NCI-H748 treated with DMSO at 0.1 percent for 48 hours (cell line): ENCODE results near the gene NRGN.
A peak's percentile ranks its signal among the peaks of the same experiment; 100 is the strongest.

ENCODE experiments used
- DNase-seq: peaks from one replicate; lab custom pipeline; 2025; lab: John Stamatoyannopoulos, UW

NRGN gene

DNA sequence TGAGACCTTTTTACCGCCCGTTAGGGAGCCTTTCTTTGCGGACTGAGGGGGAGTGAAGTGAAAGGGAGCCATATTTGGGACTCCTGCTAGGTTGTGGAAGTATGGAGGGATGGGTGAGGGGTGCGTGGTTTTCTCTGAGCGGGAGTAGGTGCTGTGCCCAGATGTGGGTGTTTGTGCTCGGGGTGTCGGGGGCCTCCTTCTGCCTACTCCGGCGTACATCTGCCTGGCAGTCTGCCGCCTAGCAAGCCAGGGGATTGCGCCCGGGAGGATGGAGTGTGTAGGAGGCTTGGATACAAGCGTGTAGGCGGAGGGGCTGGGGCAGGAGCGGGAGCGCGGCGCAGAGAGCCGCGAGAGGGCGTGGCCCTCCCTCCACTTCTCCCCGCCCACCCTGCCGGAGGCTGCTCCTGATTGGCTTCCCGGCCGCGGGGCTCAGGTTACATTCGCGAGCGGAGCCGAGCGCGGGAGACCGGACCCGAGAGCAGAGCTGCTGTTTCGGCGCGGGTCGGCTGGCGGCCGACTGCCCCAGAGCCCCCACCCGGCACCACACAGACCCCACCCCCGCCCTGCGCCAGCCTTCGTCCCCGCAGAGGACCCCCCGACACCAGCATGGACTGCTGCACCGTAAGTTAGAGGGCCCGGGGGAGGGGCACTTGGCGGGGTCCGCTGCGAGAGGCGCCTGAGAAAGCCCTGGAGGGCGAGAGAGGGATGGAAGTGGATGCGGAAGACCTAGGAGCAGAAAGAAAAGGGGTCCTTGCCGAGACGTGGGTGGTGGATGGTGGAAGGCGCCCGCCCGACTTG, at the start of gene NRGN:
NRGN (plus strand) TSS at position 464 of the 798 bp plus-strand sequence; CDS start at position 607, 143 bp downstream.
- DNase-seq: peak; percentile 74

DNA sequence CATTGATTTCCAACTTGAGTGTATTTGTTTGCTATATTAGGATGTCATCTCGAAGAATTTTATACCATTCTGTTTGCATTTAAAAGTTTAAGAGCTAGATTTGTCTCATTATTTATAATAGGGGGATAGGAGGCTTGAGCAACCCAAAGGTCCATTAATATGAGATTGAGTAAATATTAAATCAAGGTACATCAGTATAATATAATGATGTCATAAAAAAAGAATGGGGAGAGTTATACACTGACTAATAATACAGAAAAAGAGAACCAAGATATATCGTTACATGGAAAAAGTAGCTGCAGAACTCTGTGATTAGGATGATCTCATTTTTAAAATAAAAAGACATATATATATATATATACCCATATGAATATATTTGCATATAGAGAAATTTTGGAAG, 46.6 kb upstream of the NRGN start:
- no peak for DNase-seq

DNA sequence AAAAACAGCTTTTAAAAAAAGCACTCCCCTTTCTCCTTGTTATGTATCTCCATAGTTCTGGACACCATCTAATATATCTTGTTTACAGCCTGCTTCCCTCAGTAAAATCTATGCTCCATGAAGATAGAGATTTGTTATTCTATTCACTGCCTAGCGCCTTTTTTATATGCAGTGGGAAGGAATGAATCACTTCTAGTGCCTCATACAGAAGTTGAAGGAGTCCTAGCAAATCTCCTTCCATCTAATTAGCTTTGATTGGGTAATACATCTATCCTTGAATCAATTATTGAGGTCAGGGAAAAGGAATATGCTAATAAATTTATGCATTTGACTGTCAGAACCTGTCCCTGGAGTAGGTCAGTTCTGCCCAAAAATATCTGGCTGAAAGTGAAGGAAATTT, 40.2 kb upstream of the NRGN start:
- DNase-seq: no peak

DNA sequence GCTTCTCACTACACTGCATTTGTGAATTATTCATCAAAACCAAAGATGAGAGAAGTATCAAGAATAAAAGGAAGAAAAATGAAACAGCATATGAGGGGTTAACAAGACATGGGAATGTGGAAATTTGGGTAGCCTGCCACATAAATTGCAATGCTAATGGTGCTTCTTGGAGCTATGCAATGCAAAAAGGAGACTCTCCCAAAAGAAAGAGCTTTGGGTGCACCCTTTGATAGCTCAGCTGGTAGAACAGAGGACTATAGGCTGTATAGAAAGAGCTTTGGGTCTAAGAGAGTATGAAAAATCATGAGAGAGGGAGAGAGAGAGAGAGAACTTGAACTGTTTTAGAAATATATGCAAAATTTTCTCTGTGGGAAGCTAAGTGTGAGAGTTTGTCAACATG, 39.7 kb upstream of the NRGN start:
- no peak for DNase-seq

DNA sequence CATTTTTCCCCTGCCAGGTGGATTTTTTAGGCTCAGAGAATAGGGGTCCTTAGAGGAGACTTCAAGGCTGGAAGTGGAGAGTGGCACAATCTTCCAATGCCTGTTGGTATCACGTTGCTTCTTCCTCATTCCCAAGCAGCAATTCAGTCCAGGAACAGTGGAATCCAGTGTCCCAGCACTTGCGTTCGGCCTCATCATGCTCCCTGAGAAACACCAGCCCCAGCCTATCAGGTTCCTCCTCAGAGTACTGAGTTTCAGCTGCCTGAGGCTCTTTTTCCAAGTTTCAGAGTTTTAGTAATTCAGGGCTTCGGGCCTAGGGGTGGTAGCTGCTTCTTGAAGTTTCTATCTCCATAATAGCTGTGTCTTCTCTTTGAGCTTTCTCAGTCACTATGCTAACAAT, 31.9 kb upstream of the NRGN start:
- DNase-seq: no peak

DNA sequence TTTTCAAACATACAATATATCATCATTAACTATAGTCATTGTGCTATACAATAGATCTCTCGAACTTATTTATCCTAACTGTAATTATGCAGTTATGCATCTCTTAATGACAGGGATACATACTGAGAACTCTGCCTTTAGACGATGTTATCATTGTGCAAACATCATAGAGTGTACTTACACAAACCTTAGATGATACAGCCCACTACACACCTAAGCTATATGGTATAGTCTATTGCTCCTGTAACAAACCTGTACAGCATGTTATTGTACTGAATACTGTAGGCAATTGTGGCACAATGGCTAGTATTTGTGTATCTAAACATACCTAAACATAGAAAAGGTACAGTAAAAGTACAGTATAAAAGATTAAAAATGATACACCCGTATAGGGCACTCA, 27.4 kb upstream of the NRGN start:
- DNase-seq: no peak

DNA sequence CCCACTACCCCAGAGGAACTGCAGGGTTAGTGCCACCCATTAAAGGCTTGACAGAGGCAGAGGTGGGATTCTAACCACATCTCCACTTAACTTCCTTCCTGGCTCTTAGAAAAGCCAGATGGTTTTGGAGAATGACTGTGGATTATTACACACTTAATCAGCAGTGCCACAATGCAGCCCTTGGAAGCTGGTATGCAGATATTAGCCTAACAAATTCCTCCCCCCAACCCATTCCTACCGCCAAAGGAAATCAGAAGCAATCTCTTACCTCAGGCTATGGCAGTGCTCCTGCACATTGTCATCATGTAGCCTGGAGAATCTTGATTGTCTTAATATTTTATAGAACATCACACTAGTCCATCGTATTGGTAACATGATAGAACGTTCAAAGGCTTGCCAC, 23.2 kb upstream of the NRGN start:
- DNase-seq: no peak

DNA sequence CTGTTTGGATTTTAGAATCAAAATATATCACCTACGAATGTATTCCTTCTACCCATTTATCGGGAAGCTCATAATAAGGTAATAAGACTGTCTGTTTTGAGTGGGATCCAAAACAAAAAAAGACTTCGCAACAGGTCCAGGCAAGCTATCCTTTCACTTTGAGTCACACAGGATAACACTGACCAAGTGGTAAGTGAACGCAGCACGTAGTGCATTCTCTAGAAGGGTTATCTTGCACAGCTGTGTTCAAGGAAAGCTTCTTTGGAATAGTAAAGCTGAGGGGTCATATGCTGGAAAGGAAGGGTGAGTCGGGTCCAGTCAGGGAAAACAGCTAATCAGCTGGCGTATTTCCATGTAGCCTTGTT, 22.3 kb upstream of the NRGN start:
- no peak for DNase-seq

DNA sequence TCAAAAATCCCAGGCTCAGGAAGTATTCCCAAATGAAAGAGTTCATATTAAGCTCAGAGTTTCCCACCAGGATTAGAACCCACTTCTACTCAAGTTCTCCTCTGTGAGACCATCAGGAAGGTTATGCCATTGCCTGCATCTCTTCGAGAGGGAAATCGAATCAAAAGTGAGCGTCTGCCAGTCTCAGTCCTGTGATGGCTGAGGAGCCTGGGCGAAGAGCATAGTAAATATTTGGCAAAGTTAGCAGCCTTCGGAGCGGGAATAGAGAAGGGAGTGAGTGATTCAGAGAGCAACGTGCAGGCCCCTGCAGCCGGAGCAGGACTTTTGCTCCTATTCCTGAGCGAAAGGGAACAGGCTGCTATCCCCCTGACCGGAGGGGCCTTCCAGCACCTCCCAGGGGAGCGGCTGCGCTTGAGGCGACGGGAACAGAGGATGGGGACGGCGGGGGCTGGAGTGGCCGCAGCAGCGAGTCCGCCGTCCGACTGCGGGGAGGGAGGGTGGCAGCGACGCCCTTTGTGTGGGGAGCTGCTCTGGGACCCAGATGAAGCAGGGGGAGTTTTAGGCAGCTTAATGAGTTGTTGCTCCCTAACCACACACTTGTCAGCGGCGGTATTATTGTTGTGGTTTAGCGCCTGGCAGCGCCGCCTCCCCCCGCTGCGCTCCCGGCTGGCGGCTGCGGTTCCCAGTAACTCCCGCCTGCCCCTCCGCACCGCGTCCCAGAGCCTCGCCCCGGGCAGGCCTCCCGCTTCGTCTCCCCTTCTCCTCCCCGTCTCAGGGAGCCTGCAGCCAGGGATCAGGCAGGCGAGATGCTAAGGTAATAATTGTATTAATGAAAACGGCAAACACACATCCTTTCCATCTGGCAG, 21.7 kb upstream of the NRGN start:
- DNase-seq: no peak

DNA sequence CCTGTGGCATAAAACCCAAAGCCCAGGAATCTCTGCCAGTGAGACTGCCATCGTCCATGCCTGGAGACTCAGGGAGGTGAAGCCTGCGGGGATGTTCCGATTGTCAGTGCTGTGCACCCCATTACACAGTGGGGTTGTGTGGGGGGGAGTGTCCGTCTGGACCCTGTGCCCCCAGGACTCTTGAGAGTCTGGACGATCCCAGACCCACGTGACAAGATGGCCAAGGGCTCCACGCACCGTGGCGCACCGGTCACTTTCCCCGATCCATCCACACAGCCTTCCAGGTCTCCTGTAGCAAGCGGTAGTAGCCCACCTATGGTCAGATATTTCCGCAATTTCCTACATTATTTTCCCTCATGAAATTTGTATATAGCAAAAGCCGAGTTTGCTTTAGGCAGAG, 20.9 kb upstream of the NRGN start:
- DNase-seq: no peak

DNA sequence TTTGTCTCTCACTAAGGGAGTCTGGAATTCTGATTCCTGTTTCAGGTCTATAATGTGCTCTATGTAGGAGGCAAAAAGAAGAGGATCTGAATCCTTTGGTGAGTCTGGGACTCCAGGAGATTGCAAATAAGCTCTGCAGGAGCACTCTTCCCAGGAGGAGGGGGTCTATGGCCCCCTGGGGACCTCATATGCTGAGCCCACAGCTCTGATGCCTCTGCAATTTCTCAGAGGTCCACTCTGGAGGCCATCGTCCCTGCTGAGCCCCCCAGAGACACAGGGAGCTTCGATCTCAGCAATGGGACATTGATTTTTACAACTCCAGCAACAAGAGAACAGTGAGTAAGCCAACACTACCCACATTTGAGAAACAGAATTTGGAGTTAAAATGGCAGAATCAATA, 20.2 kb upstream of the NRGN start:
- no peak for DNase-seq

DNA sequence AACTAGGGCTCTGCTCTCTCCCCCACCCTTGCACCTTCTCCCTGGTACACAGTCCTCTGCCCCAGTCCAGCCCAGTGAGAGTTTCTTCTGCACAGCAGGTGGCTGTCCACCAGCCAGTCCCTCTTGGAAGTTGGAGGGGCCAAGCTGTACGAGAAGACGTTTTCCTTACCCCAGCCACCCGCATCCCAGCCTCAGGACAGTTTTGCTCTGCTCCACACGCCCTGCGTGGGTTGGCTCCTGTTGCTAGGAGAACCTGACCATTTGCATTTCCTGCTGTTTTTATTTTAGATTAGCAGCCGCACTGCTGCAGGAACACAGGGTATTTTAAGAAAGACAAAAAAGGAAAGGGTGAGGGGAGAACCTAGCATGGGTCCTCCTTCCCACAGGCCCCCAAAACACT, 17.6 kb upstream of the NRGN start:
- no peak for DNase-seq

DNA sequence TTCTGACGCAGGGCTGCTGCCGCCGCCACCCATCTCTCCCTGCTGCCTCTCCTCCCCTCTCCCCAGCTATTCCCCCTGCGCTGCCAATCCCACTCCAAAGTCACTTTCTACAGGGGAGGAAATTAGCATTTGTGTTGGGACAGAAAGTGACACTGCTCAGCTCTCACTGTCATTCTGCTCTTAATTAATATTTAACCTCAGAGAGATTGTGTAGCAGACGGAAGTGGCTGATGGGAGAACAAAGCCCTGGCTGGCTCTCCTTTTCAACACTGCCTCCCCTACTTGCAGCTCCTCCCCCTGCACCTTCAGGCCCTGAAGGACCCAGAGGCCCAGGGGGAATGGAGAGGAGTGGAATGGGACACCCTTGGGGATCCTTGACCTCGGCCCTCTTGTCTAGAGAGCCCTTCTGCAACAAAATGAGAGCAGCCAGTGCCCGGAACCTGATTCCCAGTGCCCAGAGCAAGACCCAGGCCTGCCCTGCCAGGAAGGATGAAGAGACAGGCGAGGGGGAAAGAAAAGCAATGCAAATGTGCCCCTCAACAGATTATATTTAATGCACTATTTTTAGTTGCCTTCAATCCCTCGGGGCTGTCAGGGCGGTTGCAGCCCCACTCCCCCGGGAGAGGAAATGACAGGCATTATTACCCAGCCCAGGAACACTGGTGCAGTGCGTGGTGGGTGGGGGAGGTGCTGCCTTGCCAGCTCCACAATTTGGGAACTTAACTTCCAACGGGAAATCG, 14.6 kb upstream of the NRGN start:
- no peak for DNase-seq

DNA sequence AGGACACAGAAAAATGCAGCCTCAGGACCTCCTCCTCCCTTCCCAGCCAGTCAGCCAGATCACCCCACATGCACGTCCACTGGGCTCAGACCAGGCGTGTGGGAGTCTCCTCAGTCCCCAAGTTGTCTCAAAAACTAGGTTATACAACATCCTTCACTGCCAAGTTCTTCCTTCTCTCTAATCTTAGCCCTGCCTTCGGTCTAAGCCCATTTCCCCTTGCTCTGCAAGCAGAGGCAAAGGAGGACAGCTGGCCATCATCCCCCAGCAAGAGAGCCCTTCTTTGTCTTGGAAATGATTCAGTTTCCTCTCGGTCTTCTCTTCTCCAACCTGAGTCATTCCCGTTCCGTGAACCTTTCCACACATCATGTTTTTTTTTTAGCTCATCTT, 14.0 kb upstream of the NRGN start:
- no peak for DNase-seq

DNA sequence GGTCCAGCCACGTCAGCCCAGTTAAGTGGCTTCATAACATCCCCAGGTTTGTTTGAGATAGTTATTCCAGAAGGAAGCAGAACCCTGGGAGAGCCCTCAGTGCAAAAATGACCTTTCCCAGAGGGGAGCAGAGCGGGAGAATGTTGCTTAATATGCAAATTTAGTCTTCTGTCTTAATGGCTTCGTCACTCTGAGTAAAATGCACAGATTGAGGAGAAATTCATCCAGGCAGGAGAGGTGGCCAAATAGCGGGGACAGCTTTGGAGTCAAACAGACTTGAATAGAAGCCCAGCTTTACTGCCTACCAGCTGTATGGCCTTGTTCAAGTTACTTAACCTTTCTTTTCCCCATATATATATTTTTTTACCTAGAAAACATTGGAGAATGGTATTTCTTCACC, 12.3 kb upstream of the NRGN start:
- no peak for DNase-seq

DNA sequence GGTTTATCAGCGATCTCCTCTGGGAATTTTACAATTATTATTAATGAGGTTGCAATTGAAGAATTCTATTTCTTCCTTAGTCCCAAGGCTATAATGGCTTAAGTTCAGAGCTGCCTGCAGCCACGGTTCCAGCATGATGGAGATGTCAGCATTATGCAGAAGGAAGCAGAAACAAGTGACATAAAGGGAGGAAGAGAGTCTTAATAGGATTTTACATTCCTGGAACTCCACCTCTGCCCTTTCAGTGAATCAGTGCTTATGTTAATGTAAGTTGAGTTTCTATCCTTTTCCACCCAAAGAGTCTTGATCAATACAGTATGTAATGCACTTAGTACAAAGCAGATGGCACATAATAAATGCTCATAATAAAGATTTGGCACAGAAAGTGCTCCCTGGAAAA, 11.6 kb upstream of the NRGN start:
- no peak for DNase-seq

DNA sequence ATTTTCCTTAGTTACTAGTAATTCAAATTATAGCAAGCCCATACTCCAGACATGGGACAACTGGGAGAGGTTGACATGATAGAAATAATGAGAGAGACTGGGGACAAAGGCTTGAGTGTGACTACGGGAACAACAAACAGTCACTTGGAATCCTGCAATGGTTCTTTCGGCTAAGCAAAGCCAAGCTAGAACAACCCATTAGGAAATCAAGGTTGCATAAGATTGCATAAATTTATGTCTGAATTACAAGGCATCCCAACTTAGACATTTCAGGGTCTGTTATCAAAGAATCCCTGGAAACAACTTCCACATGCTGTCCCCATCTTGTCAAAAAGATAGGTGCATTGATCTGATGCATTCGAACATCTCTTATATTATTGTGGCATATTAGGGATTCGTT, 10.2 kb upstream of the NRGN start:
- DNase-seq: no peak

DNA sequence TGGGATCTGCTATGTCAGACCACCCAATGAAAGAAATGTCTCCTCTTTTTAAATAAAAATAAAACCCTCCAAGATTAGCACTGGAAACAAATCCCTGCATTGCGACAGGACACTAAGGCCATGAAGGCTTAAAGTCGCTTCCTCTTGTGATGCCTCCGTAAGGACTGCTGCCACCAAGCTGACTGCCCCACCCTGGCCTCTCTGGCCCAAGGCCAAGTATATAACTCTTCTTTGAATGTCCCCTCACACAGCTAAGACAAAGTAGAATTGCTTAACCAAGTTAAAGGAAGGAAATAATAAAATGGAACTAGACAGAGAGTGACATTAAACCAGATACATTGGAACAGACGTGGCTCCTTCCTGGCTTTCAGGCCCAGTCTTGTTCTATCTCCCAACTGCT, 7.5 kb upstream of the NRGN start:
- DNase-seq: no peak

DNA sequence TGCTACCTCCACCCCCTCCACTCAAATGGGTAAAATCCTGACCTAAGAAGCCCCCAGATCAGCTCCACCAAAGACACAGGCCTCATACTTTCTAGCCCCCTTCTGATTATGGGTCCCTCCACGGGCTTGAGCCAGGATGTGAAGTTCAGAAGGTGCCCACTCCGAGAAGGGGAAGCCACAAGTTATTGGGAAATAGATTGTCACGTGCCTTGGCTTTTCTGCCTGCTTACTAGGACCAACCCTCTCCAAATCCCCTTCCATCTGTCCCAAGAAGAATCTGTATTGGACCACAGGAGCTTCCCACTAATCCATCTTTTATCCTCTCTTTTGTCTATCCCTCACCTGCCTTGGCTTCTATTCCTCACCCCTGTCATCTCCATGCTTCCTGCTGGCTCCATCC, 3.0 kb upstream of the NRGN start:
- no peak for DNase-seq

DNA sequence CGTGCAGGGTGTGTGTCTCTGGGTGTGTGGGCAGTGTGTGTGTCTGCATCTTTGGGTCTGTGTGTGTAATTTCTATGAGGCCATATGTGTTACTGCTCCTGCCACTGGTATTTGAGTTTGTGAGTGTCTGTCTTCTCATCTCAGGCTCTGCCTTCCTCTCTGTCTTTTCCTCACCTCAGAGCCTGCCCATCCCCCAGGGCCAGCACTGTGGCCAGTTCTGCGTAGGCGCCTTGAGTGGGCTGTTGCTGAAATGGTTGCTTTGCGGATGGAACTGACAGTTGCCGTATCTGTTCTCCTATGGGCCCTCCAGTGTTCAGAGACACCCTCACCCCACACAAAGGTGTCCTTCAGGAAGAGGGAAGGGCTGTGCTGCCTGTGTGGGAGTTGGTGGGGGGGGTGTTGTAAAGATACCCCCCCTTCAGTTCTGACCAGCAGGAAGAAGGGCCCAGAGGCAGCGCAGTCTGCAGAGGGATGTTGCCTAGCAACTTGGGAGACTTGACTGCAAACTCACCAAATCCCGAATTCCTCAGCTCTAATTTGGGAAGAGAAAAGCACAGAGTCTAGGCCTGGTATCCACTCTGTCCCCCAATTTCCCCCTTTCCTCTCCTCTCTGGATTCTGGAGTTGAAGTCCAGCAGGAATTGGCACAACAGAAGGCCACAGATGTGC, 2.0 kb upstream of the NRGN start:
- no peak for DNase-seq

DNA sequence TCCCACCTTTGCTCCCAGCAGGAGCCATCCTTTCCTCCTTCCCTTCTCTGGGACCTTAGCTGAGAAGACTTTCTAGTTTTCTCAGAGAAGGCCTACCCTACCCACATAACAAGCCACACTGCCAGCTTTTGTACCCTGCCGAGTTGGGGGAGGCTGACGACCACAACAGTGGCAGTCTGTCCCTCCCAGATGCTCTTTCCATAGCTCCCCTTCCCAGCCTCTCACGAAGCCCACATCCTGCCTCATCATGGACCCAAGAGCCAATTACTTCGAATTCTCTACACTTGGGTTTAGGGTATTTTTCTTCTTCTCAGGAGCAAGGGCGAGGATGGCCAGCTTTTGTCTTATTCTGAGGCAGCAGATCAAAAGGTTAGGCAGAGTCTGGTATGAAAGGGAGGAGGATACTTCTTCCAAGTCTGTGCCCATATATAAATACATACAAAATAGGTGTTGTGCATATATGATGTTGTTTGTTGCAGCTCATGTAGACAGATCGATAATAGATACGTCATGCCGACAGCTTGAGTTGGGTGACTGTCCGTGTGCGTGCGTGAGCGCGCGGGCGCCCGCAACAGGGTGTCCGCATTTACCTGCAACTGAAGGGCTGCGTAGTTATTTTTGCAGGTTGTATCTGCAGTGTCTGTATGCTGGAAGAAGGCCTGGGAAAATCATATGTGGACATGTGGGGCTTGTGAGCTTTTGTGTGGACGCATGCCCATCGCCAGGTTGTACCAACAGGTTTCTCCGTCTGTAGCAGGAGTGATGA, 846 bp upstream of the NRGN start:
- no peak for DNase-seq
